Stimulated activated CD4-positive, alpha-beta T cell treated with anti-CD3 and anti-CD28 coated beads, Interleukin-2, amount 100 ng/mL, for 24 hours (primary cell): ENCODE data around the gene OR2B2.
"Not testable (repeated sequence)": the region's sequence is repeated elsewhere in the genome, so short reads cannot be mapped to it uniquely, and the experiment has no call there.

Experiments used
- DNase-seq, 2 donors: peaks; one replicate each; pipeline ENCODE4 v3.0.0-alpha.2; 2020

OR2B2 gene

GRCh38 chr6:27911956-27912446 lies at the start of gene OR2B2:
Gene OR2B2 (minus strand): TSS chr6:27912396. CDS start chr6:27912319, 77 bp downstream.
- no peak for DNase-seq

GRCh38 chr6:27957516-27957915 lies 45.3 kb upstream of the OR2B2 start:
- no peak for DNase-seq

- no peak for DNase-seq
Observed at GRCh38 chr6:27956941-27957340, 44.7 kb upstream of the OR2B2 start, which contains the start of gene OR2B6. Gene OR2B6 (plus strand): TSS chr6:27957241. CDS start chr6:27957241, 0 bp downstream.

GRCh38 chr6:27951040-27951439 lies 38.8 kb upstream of the OR2B2 start:
- no peak for DNase-seq

GRCh38 chr6:27948237-27948636 lies 36.0 kb upstream of the OR2B2 start:
- DNase-seq: no peak

GRCh38 chr6:27943072-27943471 lies 30.9 kb upstream of the OR2B2 start:
- not testable (repeated sequence) for DNase-seq

DNA sequence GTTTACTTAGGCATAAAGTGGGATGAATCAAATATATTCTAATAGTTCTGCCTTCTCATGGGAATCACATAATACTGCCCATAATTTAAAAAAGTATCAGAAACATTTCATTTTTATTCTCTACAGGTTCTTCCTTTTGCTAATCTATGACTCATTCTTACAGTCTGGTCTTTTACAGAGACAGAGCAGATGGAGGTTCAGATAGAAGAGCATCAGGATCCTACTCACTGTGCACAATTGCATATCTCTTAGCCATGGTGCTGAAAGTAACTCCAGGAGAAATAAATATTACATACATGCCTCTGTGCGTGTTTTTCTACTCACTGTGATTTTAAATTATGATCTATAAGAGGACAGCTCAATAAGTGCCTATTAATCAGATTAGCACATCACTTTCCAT lies 28.6 kb upstream of the OR2B2 start:
- DNase-seq: no peak

- no peak for DNase-seq
Observed at GRCh38 chr6:27931209-27931608, 19.0 kb upstream of the OR2B2 start.

DNA sequence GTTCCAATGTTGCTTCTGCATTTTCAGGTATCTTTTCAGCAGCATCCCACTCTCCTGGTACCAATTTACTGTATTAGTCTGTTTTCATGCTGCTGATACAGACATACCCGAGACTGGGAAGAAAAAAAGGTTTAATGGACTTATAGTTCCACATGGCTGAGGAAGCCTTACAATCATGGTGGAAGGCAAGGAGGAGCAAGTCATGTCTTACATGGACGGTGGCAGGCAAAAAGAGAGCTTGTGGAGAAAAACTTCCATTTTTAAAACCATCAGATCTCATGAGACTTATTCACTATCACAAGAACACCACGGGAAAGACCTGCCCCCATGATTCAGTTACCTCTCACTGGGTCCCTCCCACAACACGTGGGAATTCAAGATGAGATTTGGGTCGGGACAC lies 17.7 kb upstream of the OR2B2 start:
- DNase-seq: not testable (repeated sequence)

DNA sequence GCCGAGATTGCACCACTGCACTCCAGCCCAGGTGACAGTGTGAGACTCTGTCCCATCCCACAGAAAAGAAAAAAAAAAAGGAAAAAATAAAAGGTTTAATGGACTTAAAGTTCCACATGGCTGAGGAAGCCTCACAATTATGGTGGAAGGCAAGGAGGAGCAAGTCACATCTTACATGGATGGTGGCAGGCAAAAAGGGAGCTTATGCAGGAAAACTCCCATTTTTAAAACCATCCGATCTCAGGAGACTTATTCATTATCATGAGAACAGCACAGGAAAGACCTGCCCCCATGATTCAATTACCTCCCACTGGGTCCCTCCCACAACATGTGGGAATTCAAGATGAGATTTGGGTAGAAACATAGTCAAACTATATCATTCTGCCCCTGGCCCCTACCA lies 15.8 kb upstream of the OR2B2 start:
- not testable (repeated sequence) for DNase-seq

- no peak for DNase-seq
Observed at GRCh38 chr6:27924179-27924578, 12.0 kb upstream of the OR2B2 start.

DNA sequence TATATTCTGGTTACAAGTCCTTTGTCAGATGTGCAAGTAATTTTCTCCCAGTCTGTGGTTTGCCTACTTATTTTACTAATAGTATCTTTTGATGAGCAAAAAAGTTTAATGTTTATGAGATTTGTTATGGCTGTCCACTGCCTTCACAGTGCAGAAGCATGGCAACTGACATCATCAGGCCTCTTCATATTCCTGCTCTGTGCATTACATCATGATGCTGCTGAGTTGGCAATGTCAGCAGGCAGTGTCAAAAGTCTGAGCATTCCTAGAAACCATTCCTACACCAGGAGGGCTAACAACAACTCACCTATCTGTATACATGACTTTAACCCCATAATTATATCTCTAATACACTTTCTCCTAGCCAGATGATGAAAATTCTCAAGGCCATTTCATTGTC lies 10.8 kb upstream of the OR2B2 start:
- no peak for DNase-seq

GRCh38 chr6:27908017-27908416 lies 4.2 kb downstream of the OR2B2 start:
- no peak for DNase-seq

DNA sequence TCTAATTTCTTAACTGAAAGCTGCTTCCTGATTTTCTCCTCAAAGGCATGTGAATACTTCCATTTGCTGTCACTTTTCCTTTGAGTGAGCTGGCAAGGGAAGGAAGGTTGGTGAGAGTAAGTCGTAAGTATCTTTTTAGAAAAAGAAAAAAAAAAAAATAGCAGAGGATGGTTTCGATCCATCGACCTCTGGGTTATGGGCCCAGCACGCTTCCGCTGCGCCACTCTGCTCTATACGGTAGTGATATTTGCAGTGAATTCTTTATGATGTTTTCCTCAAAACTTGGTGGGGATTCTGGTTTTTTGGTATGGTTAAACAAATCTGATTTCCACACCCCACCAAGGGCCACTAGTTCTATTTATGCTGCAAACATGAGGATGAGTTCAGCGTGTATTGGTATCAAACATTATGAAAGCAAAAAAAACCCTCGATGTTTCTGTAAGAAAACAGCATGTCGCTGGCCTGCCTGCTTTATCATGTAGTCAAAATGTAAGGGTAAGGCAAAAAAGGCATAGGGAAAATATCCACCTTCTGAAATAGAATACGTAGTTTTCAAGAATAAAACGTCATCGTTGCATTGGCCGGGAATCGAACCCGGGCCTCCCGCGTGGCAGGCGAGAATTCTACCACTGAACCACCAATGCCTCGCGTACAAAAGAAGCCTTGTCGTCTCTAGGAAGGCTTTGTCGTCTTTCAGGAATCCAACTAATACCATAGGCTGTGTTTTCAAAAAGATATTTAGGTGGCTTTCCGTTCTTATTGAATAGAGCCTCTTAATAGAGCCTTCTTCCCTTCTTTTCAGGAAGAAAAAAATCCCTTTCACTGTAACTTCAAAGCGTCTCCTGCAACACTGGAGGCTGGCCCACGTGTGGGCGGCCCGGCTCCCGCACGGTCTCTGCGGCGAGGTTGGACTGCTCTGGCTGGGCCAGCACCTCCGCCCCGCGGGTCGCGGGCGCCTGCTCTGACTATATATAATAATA lies 9.6 kb downstream of the OR2B2 start:
- DNase-seq: peak; percentile 86 to 93

GRCh38 chr6:27901801-27902200 lies 10.4 kb downstream of the OR2B2 start:
- no peak for DNase-seq

DNA sequence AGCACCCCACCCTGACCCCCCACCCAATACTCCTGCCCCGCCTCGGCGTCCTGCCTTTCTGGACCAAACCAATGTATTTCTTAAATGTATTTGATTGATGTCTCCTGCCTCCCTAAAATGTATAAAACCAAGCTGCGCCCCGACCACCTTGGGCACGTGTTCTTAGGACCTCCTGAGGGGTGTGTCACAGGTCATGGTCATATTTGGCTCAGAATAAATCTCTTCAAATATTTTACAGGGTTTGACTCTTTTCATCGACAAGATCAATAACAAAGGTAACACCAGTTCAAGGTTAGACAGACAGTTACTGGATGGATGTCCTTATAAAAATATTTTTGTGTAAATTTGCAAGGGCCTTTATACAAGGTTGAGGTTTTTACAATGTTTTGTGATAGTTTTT lies 12.0 kb downstream of the OR2B2 start:
- not testable (repeated sequence) for DNase-seq

DNA sequence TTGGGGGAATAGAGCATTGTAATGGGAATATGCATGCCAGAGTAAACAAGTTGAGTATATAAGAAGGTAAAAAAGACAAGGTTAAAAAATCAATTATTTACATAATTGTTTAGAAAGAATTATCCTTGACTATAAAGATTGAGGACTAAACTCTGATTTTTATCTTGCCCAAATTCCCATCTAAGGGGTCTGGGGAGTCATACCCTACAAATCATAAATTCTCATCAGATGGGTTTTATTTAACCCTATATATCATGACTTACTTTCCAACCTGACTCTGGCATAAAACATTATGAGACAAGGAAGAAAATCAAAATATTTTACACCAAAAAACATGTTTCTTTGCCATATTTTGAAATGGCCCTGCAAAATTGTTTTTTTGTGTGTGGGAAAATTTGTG lies 12.7 kb downstream of the OR2B2 start:
- no peak for DNase-seq

GRCh38 chr6:27897580-27898206 lies 14.5 kb downstream of the OR2B2 start:
- no peak for DNase-seq

- DNase-seq: no peak
Observed at GRCh38 chr6:27896398-27896796, 15.8 kb downstream of the OR2B2 start.

DNA sequence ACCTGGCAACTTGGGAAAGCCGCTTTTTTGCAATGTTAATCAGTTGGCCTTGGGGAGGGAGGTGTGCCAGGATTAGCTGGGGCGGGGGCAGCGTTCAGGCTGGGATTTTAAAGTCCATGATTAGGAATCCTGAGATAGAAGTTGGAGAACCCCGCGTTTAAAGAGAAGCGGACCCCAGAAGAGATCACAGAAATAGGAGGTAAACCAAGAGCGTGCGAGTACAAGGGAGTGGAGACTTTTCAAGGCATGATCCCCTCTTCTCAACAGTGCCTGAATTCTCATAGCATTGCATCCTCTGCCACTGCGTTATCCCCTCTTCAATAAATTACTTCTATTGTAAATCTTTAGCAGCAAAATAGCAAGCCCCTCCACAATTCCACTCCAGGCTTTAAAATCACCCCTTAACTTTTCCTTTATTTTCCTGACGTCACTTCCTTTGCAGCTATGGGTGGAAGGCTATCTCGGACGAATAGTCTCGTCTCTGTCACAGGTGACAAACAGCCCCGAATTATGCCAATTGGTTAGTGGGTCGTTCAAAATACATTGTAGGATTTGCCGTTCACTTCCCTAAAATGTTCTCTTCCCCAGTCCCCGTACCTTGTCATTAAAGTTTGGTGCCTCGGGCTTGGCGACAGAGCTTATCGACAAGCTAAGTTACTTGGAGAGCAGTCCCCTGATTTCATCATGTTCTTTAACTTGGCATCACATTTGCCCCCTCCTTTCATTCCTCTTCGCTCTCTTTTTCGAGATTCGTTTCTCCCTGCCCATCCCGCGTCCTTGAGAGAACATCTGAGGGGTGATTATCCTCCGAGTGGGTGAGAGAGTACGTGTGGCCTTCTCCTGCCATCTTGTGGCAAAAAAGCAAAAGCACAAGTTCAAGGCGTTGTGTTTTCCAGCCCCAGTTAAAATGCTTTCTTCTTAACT lies 17.1 kb downstream of the OR2B2 start:
- DNase-seq: peak; percentile 50 to 58

DNA sequence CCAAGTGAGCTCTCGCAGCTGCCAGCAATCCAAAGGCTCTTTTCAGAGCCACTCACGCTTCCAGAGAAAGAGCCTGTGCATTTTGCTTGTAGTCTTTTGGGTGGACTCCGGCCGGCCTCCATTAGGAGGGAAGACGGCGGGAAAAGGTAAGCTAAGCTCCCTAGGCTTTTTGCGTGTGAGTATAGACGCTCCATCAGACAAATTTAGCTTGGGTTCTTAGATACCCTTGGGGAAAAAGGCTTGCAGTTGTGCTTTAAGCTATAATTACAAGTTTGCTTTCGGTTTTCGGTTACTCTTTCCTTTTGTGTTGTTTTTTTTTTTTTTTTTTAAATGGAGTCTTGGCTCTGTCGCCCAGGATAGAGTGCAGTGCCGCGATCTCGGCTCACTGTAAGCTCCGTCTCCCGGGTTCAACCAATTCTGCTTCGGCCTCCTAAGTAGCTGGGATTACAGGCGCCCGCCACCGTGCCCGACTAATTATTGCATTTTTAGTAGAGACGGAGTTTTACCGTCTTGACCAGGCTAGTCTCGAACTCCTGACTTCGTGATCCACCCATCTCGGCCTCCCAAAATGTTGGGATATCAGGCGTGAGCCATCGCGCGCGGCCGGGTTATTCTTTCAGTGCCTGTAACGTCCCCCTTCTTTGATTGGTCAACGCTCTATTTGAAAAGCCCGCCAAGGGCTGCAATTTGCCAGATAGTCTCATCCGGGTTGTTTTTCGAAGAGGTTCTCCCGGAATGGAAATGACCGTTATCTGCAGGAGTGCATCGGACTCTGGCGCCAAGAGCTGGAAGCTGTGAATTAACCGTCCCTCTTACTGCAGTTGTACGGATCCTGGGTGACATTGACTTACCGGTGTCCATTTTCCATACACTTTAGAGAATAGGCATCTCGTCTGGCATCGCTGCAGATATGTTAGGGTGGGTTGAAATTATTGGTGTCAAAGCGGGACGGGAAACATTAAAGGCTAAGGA lies 18.1 kb downstream of the OR2B2 start:
- peak; percentile 77 to 79 for DNase-seq
